Measurements from ENCODE around the gene RNU2-1.
"Not testable (repeated sequence)": the region's sequence is repeated elsewhere in the genome, so short reads cannot be mapped to it uniquely, and the experiment has no call there.

RNU2-1 gene

DNA sequence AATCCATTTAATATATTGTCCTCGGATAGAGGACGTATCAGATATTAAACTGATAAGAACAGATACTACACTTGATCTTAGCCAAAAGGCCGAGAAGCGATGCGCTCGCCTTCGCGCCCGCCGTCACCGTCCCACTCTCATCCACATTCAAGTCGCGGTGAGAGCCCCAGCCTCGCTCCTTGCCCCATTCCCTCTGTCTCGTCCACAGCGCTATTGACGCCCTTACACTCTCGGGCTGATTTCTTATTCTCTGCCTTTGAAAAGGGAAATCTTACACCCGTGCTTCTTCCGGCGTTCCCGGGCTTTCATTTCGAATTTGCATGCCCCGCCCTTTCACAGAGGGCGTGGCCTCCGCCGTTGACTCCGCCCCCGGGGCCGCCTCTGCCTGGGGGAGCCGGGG lies at the start of gene RNU2-1:
Gene RNU2-1, minus strand, starts transcription at position 101 of the 400 bp plus-strand sequence.
- not testable (repeated sequence) for DNase-seq

DNA sequence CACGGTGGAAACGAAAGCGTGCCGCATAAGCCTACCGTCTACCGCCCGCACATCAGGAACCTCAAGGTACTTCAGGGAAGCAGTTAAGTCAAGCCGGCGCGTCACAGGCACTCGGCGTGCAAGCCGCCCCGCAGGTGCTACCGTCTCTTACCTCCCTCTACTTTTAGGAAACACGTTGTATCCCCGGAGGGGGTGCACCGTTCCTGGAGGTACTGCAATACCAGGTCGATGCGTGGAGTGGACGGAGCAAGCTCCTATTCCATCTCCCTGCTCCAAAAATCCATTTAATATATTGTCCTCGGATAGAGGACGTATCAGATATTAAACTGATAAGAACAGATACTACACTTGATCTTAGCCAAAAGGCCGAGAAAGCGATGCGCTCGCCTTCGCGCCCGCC lies 39.1 kb upstream of the RNU2-1 start:
- not testable (repeated sequence) for DNase-seq

DNA sequence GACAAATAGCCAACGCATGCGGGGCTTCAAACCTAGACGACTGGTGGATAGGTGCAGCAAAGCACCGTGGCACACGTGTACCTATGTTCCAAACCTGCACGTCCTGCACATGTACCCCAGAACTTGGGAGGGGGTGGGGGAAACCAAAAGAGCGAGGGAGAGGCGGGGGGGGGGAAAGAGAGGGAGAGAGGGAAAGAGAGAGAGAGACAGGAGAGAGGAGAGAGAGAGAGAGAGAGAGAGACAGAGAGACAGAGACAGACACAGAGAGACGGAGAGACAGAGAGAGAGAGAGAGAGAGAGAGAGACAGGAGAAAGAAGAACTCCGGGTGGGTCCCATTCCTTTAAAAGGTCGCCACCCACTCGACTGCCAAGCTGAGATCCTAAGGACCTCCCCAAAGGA lies 38.7 kb upstream of the RNU2-1 start:
- DNase-seq = not testable (repeated sequence)

DNA sequence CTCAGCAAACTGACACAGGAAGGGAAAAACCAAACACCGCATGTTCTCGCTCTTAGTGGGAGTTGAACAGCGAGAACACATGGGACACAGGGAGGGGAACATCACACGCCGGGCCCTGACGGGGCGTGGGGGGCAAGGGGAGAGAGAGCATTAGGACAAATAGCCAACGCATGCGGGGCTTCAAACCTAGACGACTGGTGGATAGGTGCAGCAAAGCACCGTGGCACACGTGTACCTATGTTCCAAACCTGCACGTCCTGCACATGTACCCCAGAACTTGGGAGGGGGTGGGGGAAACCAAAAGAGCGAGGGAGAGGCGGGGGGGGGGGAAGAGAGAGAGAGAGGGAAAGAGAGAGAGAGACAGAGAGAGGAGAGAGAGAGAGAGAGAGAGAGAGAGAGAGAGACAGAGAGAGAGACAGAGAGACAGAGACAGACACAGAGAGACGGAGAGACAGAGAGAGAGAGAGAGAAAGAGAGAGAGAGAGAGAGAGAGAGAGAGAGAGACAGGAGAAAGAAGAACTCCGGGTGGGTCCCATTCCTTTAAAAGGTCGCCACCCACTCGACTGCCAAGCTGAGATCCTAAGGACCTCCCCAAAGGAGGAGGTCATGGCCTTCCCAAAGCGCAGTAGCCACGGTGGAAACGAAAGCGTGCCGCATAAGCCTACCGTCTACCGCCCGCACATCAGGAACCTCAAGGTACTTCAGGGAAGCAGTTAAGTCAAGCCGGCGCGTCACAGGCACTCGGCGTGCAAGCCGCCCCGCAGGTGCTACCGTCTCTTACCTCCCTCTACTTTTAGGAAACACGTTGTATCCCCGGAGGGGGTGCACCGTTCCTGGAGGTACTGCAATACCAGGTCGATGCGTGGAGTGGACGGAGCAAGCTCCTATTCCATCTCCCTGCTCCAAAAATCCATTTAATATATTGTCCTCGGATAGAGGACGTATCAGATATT lies 37.1 kb upstream of the RNU2-1 start:
- DNase-seq = not testable (repeated sequence)

DNA sequence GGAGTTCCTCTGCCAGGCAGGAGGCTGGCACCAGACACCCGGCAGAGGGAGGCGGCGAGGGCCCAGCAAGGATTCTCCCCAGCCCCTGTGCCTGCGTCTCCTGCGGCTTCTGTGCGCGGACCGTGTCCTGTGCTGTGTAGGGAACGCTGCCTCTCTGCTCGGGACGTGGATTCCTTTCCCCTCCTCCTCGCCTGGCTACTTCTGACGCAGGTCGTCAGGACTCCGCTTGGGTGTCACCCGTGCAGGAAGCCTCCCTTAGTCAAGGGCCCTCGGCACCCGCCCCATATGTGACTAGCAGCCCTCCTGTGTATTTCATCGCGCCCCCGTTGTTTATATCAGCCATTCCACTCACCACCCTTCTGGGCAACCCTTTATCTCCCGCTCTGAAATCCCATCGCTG lies 12.7 kb upstream of the RNU2-1 start:
- DNase-seq = not testable (repeated sequence)

DNA sequence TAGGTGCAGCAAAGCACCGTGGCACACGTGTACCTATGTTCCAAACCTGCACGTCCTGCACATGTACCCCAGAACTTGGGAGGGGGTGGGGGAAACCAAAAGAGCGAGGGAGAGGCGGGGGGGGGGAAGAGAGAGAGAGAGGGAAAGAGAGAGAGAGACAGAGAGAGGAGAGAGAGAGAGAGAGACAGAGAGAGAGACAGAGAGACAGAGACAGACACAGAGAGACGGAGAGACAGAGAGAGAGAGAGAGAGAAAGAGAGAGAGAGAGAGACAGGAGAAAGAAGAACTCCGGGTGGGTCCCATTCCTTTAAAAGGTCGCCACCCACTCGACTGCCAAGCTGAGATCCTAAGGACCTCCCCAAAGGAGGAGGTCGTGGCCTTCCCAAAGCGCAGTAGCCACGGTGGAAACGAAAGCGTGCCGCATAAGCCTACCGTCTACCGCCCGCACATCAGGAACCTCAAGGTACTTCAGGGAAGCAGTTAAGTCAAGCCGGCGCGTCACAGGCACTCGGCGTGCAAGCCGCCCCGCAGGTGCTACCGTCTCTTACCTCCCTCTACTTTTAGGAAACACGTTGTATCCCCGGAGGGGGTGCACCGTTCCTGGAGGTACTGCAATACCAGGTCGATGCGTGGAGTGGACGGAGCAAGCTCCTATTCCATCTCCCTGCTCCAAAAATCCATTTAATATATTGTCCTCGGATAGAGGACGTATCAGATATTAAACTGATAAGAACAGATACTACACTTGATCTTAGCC lies 7.0 kb upstream of the RNU2-1 start:
- not testable (repeated sequence) for DNase-seq

DNA sequence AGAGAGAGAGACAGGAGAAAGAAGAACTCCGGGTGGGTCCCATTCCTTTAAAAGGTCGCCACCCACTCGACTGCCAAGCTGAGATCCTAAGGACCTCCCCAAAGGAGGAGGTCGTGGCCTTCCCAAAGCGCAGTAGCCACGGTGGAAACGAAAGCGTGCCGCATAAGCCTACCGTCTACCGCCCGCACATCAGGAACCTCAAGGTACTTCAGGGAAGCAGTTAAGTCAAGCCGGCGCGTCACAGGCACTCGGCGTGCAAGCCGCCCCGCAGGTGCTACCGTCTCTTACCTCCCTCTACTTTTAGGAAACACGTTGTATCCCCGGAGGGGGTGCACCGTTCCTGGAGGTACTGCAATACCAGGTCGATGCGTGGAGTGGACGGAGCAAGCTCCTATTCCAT lies 5.8 kb upstream of the RNU2-1 start:
- DNase-seq = not testable (repeated sequence)

DNA sequence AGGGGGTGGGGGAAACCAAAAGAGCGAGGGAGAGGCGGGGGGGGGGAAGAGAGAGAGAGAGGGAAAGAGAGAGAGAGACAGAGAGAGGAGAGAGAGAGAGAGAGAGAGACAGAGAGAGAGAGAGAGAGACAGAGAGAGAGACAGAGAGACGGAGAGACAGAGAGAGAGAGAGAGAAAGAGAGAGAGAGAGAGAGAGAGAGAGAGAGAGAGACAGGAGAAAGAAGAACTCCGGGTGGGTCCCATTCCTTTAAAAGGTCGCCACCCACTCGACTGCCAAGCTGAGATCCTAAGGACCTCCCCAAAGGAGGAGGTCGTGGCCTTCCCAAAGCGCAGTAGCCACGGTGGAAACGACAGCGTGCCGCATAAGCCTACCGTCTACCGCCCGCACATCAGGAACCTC lies 514 bp downstream of the RNU2-1 start:
- not testable (repeated sequence) for DNase-seq

DNA sequence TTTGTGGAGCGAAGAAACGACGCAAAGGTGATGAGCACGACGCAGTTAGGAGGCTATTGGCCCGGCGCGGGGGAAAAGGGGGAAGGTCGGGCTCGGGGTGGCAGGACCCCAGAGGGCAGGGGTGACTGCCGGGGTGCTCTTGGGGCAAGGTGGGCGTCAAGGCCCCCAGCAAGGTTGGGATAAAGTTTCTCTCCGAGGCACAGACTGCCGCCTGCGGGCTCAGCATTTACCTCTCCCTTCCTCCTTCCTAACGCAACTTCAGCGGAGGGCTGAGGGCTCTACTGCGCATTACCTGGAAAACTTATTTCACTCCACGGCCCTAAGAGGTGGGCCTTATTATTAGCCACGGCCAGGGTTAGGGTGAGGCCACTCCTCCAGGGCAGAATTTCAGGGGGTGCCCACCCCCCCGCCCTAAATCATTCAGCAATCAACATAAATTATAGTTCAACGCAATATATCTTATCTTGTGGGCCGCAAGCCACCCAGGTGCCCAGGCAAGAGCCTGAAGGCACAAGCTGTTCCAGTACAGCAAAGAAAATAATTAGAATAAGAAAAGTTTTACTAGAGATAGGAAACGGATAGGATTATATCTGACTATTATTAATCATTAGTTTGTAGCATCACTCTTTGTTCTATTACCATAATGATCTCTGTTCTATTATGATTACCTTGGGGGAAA lies 1.6 kb downstream of the RNU2-1 start:
- peak; percentile 36 for DNase-seq

DNA sequence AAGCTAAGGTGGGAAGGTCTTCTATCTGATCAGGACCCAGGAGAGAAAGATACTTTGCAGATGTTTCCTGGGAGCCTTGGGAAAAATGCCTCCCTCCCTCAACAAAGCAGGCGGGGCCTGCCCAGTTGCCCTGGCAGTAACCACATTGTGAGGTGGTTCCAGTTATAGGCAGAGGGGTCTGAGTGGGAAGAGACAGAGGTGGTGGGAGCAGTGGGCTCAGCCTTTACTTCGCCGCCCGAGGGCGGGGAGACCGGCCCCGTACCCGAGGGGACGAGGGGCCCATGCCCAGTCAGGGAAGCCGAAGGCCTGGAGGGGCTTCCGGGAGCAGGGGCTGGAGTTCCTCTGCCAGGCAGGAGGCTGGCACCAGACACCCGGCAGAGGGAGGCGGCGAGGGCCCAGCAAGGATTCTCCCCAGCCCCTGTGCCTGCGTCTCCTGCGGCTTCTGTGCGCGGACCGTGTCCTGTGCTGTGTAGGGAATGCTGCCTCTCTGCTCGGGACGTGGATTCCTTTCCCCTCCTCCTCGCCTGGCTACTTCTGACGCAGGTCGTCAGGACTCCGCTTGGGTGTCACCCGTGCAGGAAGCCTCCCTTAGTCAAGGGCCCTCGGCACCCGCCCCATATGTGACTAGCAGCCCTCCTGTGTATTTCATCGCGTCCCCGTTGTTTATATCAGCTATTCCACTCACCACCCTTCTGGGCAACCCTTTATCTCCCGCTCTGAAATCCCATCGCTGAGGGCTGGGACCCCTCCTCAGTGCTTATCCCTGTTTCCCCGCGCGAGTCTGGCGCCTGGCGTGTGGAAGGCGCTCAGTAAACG lies 2.4 kb downstream of the RNU2-1 start:
- DNase-seq = not testable (repeated sequence)

DNA sequence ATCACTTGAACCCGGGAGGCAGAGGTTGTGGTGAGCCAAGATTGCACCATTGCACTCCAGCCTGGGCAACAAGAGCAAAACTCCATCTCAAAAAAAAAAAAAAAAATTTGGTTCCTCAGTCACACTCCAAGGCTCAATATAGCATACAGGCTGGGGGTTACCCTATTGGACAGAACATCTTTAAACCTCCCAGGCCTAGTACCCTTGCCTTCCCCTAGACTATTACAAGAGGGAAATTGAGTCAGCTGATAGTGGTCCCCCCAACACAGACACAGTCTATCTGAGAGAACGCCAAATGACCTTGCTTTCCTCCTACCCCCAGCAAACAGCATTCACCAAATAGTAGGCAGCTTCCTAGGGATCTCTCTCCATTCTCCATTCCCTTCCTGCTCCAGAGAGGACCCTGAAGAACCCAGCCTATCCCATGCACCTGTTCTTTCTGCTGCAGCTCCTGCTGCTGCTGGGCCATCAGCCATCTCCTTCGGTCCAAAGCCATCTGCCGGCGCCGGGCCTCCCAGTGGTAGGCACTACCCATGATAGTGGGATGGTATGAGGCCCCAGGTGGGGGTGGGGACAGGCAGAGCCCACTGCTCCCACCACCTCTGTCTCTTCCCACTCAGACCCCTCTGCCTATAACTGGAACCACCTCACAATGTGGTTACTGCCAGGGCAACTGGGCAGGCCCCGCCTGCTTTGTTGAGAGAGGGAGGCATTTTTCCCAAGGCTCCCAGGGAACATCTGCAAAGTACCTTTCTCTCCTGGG lies 5.6 kb downstream of the RNU2-1 start, which contains the start of gene CCDC200:
Gene CCDC200, minus strand, starts transcription at position 604 of the 763 bp plus-strand sequence. Its CDS starts 69 bp downstream, at position 535.
- not testable (repeated sequence) for DNase-seq

DNA sequence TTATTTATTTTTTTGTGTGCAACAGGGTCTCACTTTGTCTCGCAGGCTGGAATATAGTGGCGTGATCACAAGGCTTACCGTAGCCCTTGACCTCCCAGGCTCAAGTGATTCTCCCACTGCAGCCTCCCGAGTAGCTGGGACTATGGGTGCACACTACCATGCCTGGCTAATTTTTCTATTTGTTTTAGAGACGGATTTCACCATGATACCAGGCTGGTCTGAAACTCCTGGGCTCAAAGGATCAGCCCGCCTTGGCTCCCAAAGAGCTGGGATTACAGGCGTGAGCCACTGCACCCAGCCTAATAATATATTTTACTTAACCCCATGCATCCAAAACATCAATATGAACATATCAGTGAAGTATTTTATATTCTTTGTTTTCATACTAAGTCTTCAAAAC lies 7.4 kb downstream of the RNU2-1 start:
- DNase-seq = no peak

DNA sequence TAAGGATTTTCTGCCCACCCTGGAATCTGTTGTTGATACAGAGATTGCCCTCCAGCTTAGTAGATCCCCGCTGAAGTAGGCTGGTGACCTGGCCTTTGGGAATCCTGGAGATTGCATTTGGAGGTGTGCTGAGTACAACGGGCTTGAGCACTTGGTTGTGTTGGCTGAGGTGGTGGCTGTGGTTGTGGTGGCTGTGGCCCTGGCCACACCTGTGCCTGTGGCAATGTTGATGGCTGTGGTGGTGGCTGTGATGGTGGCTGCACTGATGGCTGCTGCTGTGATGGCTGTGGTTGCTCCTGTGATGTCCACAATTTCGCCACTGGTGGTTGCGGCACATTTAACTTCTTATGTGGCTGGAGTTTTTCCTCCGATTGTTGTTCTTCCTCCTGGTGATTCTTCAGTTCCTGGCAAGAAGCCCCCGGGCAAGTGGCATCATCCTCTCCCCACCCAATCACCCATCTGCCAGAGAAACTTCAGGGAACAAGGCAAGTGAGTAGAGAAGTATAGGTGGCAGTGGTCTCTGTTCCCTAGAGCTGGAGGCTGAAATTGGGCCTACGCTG lies 9.6 kb downstream of the RNU2-1 start:
- no peak for DNase-seq

DNA sequence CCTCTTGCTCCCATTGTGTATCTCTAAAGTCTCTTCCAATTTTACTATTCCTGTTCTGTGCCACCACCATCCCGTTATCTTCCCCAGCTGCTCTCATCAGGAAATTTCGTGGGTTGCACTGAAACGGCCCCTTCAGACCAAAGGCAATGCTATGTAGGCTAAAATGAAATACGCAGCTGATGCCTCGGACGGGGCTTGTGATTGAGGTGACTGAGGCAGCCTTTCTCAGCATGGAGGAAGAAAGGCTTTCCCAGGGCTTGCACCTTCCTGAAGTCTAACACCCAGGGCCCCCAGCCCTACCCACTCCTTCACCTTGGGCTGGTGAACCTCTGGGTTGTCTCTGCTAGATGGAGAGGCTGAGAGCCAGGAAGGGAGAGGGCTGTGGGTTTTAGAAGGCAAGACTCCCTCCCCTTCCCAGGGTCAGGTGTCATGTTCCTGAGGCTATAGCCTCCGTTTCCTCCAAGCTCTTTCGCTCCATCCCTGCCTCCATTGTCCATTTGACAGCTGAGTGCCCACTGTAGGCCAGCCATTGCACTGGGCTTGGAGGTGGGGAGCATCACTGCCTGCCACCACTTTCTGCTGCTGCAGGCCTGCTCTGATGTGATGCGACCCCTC lies 13.2 kb downstream of the RNU2-1 start:
- no peak for DNase-seq

DNA sequence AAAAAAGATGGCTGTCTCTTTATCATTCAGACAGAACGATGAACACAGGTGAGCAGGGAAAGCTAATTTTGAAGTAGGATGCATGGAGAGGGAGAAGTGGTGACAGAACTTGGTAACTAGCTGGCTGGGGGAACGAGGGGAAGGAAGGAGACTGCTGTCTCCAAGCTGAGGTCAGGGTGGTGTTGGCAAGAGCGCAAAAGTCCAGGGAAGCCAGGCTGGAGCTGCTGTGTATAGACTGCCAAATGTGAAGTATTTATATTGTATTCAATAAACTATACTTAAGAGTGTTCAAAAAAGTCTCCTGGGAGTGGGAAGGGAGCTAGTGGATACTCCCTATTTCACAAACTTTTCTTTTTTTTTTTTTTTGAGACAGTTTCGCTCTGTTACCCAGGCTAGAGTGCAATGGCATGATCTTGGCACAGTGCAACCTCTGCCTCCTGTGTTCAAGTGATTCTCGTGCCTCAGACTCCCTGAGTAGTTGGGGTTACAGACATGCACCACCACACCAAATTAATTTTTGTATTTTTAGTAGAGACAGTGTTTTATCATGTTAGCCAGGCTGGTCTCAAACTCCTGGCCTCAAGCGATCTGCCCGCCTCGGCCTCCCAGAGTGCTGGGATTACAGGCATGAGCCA lies 13.9 kb downstream of the RNU2-1 start:
- DNase-seq = no peak

DNA sequence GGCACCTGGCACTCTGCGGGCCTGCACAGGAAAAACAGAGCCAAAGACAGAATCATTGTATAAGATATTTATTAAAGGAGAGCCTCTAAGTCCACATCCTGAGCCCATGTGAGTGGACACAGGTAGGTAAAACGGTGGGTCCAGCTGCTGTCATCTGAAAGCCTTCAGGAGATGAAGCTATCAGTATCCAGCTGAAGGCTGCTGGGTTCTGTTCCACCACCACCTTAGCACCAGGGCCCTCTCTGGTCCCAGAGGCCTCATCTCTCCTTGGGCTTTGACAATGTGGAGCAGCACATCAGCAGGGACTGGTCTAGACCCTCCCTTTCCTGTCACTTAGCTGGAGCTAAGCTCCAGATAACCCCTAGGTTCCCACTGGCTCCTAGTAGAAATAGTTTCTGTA lies 14.8 kb downstream of the RNU2-1 start:
- DNase-seq = no peak

DNA sequence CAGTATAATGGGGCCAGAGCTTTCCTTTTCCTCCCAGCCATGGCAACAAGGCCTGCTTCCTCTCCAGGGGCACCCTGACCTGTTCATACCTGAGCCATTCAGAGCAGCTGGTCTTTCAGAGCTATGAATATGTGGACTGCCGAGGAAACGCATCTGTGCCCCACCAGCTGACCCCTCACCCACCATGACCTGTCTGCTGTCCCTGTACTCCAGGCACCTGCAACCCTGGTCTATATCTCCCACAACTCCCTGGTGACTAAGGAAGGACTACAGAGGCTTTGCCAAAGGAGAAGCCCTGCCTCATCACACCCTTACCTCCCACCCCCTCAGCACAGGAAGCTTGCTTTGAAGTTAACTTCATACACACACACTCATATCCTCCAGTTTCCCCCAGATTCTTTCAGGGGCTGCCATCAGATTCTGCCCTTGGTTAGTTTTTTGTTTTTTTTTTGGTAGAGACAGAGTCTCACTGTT lies 16.1 kb downstream of the RNU2-1 start:
- peak; percentile 31 for DNase-seq

DNA sequence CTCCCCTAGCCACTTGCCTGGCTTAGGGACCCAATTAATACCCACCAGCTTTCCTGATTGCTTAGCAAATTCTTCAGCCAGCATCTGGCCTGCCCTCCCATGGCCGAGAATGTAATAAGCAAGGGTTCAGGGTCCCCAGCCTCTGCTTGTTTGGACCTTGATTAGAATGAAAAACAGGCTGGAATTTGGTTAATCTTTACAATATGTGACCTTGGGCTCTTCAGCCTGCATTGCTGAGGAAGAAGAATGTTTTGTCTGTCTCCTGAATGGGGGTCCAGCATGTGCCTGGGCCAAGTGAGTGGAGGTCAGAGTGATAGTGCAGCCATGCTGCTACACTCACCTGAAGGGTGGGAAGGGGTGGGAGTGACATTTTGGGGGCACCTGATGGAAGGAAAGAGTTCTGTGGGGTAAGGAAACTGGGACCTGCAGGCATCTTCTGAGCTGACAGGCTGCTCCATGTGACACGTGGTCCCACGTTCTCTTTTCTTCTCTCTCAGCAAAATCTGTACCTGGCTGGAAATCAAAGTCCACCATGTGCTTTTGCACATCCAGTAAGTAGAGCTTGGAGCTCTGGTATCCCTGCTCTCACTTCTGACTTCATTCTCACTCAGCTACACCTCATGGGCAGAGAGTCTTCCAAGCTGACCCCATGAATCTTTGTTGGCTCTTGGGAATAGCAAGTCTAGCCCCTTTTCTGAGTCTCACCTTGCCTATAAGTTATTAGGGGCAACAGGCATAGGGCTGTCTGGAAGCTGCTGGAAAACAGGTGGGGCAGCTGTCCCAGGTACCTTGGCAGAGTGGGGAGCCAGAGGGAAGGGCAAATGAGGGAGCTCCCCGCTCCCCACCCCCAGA lies 16.8 kb downstream of the RNU2-1 start:
- no peak for DNase-seq

DNA sequence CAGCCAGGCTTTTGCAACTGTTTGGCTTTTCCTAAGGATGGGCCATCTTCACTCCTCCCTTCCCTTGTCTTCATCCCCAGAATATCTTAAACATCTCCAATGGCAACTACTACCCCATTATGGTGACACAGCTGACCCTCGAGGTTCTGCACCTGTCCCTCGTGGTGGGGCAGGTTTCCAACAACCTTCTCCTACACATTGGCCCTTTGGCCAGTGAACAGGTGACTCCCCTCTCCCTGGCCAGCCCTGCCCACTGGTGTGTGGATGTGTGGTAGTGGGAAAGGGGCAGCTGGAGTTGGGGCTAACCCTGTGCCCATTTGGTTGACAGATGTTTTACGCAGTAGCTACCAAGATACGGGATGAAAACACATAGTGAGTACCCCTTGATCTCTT lies 17.4 kb downstream of the RNU2-1 start:
- DNase-seq = no peak

All from activated naive CD4-positive, alpha-beta T cell treated with anti-CD3 and anti-CD28 coated beads, Interleukin-2, amount 50 U/mL, for 16 hours (primary cell).